HepG2 (cell line): ENCODE measurements around the gene NEAT1. TPM values are rescaled to one million over a fixed set of nuclear protein-coding genes. Genes with fewer than 3 reads are reported as not detected.

Experiments
- ADNP ChIP-seq: sonication (generic); formaldehyde crosslinking; IDR thresholded peaks from 2 replicates; pipeline ENCODE4 v1.4.0; 2020; ENCODE audit warnings: missing genetic modification reagents
- CEBPG ChIP-seq: IDR thresholded peaks from 2 replicates; pipeline ENCODE4 v1.6.1; 2016
- EZH2 ChIP-seq: conservative IDR thresholded peaks from 2 replicates; pipeline ENCODE4 v1.6.1; 2012; ENCODE audit warnings: mild to moderate bottlenecking, low read depth, low read length, moderate library complexity
- FOXA1 ChIP-seq, 2 experiments: fragments of 450-650 bp in 1 of 2; sonication (generic) in 1 of 2; formaldehyde crosslinking in 1 of 2; IDR thresholded peaks; 2 replicates each; pipeline versions ENCODE4 v1.4.0 to v1.6.1; 2016 to 2020; ENCODE audit warnings: missing genetic modification reagents in 1 of 2
- HNRNPK ChIP-seq: fragments of 200-400 bp; formaldehyde crosslinking; IDR thresholded peaks from 2 replicates; pipeline ENCODE4 v1.6.1; 2018; ENCODE audit warnings: low read length, low read depth, moderate library complexity, mild to moderate bottlenecking; ENCODE audit not compliant: poor library complexity, severe bottlenecking
- HNRNPL ChIP-seq: fragments of 200-400 bp; formaldehyde crosslinking; IDR thresholded peaks from 2 replicates; pipeline ENCODE4 v1.6.1; 2017; ENCODE audit warnings: mild to moderate bottlenecking, low read depth, low read length
- JUNB ChIP-seq: sonication (generic); formaldehyde crosslinking; IDR thresholded peaks from 2 replicates; pipeline ENCODE4 v1.8.0; 2022; ENCODE audit warnings: missing genetic modification reagents, mild to moderate bottlenecking, borderline replicate concordance
- KLF15 ChIP-seq: sonication (generic); formaldehyde crosslinking; IDR thresholded peaks from 2 replicates; pipeline ENCODE4 v1.8.1; 2023; ENCODE audit warnings: borderline replicate concordance, mild to moderate bottlenecking, inconsistent platforms, missing genetic modification reagents, mixed read lengths
- MTF2 ChIP-seq: sonication (generic); formaldehyde crosslinking; IDR thresholded peaks from 2 replicates; pipeline ENCODE4 v1.5.0; 2020; ENCODE audit warnings: missing genetic modification reagents, borderline replicate concordance
- POLR2AphosphoS5 ChIP-seq: IDR thresholded peaks from 2 replicates; pipeline ENCODE4 v1.6.1; 2012; ENCODE audit warnings: low read depth, low read length
- POLR2G ChIP-seq: fragments of 200-400 bp; formaldehyde crosslinking; IDR thresholded peaks from 2 replicates; pipeline ENCODE4 v1.6.1; 2018; ENCODE audit warnings: mild to moderate bottlenecking, low read depth, low read length, moderate library complexity
- RARG ChIP-seq: sonication (generic); formaldehyde crosslinking; IDR thresholded peaks from 2 replicates; pipeline ENCODE4 v1.4.0; 2020; ENCODE audit warnings: low read depth, mild to moderate bottlenecking, missing genetic modification reagents
- SMAD1 ChIP-seq: sonication (generic); formaldehyde crosslinking; IDR thresholded peaks from 2 replicates; pipeline ENCODE4 v1.4.0; 2020; ENCODE audit warnings: missing genetic modification reagents, low read depth, mild to moderate bottlenecking, borderline replicate concordance
- TCF12 ChIP-seq, 2 experiments: fragments of 450-650 bp in 1 of 2; sonication (generic) in 1 of 2; formaldehyde crosslinking in 1 of 2; IDR thresholded peaks; 2 replicates each; pipeline versions ENCODE4 v1.6.1 to v1.8.0; 2017 to 2022; ENCODE audit warnings: antibody characterized with exemption in 1 of 2, mild to moderate bottlenecking in 1 of 2, missing genetic modification reagents in 1 of 2, moderate library complexity in 1 of 2
- ZFP90 ChIP-seq: sonication (generic); formaldehyde crosslinking; IDR thresholded peaks from 2 replicates; pipeline ENCODE4 v1.8.0; 2022; ENCODE audit warnings: missing genetic modification reagents, mild to moderate bottlenecking, inconsistent platforms, borderline replicate concordance
- ZFX ChIP-seq: sonication (generic); formaldehyde crosslinking; IDR thresholded peaks from 2 replicates; pipeline ENCODE4 v1.4.0; 2020; ENCODE audit warnings: mild to moderate bottlenecking, low read depth, missing genetic modification reagents, moderate library complexity
- ZNF205 ChIP-seq: IDR thresholded peaks from 2 replicates; pipeline ENCODE4 v1.6.1; 2018; ENCODE audit warnings: missing biosample characterization, missing genetic modification reagents
- ZNF224 ChIP-seq: sonication (generic); formaldehyde crosslinking; IDR thresholded peaks from 2 replicates; pipeline ENCODE4 v1.5.0; 2020; ENCODE audit warnings: mild to moderate bottlenecking, missing genetic modification reagents
- ZNF251 ChIP-seq: sonication (generic); formaldehyde crosslinking; IDR thresholded peaks from 2 replicates; pipeline ENCODE4 v1.9.0; 2021; ENCODE audit warnings: mild to moderate bottlenecking, missing genetic modification reagents
- ZNF496 ChIP-seq: sonication (generic); formaldehyde crosslinking; IDR thresholded peaks from 2 replicates; pipeline ENCODE4 v1.8.1; 2023; ENCODE audit warnings: mild to moderate bottlenecking, moderate library complexity, missing genetic modification reagents; ENCODE audit not compliant: insufficient replicate concordance
- polyA plus RNA-seq, 8 experiments: library from polyadenylated mRNA; depleted of rRNA in 3 of 8; stranded (reverse) in 7 of 8; unstranded in 1 of 8; fragments of >200 nt; fragmentation: Illumina TruSeq in 4 of 8; extraction: Trizol in 4 of 8; gene quantifications; 2 replicates each; pipeline versions ENCODE4 v1.2.1 to v1.2.3, GENCODE V29; 2011 to 2016; ENCODE audit warnings: low read depth in 4 of 8, missing spikeins in 1 of 8, mixed read lengths in 1 of 8; ENCODE audit not compliant: insufficient read depth in 1 of 8
- total RNA-seq, 5 experiments: library from RNA; depleted of rRNA; stranded (reverse); fragments of >200 nt; fragmentation: Illumina TruSeq; extraction: Trizol; gene quantifications; 2 replicates each; pipeline ENCODE4 v1.2.3, GENCODE V29; 2016; ENCODE audit warnings: low read depth in 1 of 5
- TF ChIP-seq, protein P1 (sequence below): sonication (generic); formaldehyde crosslinking; IDR thresholded peaks from 2 replicates; pipeline ENCODE4 v1.4.0; 2020; ENCODE audit warnings: missing genetic modification reagents, mild to moderate bottlenecking, borderline replicate concordance
- TF ChIP-seq, protein P2 (sequence below): sonication (generic); formaldehyde crosslinking; IDR thresholded peaks from 2 replicates; pipeline ENCODE4 v1.4.0; 2020; ENCODE audit warnings: missing genetic modification reagents
- TF ChIP-seq, protein P3 (sequence below): sonication (generic); formaldehyde crosslinking; IDR thresholded peaks from 2 replicates; pipeline ENCODE4 v1.5.1; 2020; ENCODE audit warnings: missing genetic modification reagents, mild to moderate bottlenecking, borderline replicate concordance

NEAT1 gene
- total and polyA plus RNA-seq, 2 of the 13 experiments (the other 11 are each of a cell fraction or from before 2014, with no cell fraction given): 20.5 to 41.2 TPM

DNA sequence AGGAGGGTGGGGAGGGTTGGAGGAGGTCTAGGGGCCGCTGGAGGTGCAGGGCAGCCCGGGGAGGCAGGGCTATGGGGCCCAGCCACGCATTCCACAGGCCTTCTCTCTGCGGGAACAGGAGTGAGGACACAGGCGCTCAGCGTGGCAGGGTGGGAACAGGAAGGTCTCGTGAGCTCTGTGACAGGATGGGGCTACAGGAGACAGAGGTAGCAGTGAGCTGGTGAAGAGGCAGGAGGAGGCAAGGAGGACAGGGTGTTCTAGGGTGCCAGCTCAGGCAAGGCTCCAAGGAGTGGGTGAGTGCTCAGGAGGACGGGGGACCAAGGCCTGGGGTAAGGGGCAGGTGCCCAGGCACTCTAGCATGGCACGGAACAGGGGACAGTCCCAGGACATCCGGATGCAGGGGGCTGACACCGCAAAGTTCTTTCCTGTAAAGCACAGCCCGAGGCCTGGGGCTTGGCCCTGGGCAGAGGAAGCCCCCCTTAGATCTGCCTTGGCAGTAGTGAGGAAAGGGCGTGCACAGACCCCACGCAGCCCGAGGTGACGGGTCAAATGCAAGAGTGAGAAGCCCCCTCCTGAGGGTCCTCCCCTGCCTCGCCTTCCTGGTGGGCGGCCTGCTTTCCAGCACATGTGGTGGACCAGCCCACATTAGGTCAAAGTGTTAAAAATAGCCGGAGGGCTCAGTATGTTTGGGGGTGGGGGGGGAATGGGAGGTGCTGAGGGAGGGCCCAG, 4.7 kb upstream of the NEAT1 start (continued):
- TF ChIP-seq, protein P1, sequence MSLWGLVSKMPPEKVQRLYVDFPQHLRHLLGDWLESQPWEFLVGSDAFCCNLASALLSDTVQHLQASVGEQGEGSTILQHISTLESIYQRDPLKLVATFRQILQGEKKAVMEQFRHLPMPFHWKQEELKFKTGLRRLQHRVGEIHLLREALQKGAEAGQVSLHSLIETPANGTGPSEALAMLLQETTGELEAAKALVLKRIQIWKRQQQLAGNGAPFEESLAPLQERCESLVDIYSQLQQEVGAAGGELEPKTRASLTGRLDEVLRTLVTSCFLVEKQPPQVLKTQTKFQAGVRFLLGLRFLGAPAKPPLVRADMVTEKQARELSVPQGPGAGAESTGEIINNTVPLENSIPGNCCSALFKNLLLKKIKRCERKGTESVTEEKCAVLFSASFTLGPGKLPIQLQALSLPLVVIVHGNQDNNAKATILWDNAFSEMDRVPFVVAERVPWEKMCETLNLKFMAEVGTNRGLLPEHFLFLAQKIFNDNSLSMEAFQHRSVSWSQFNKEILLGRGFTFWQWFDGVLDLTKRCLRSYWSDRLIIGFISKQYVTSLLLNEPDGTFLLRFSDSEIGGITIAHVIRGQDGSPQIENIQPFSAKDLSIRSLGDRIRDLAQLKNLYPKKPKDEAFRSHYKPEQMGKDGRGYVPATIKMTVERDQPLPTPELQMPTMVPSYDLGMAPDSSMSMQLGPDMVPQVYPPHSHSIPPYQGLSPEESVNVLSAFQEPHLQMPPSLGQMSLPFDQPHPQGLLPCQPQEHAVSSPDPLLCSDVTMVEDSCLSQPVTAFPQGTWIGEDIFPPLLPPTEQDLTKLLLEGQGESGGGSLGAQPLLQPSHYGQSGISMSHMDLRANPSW (CRISPR knock-in tag): no peak
- TF ChIP-seq HNRNPL: 0 out of 2 replicates have a peak, but pooled peaks have one; percentile 6
- TF ChIP-seq, protein P2, sequence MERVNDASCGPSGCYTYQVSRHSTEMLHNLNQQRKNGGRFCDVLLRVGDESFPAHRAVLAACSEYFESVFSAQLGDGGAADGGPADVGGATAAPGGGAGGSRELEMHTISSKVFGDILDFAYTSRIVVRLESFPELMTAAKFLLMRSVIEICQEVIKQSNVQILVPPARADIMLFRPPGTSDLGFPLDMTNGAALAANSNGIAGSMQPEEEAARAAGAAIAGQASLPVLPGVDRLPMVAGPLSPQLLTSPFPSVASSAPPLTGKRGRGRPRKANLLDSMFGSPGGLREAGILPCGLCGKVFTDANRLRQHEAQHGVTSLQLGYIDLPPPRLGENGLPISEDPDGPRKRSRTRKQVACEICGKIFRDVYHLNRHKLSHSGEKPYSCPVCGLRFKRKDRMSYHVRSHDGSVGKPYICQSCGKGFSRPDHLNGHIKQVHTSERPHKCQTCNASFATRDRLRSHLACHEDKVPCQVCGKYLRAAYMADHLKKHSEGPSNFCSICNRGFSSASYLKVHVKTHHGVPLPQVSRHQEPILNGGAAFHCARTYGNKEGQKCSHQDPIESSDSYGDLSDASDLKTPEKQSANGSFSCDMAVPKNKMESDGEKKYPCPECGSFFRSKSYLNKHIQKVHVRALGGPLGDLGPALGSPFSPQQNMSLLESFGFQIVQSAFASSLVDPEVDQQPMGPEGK: peak; percentile 30; the same call in 1 of the 2 replicates
- no peak for TF ChIP-seq RARG (CRISPR knock-in tag)
- no peak for TF ChIP-seq FOXA1 (IDR thresholded peaks at IDR 0.05)
- no peak for TF ChIP-seq FOXA1 (CRISPR knock-in tag; IDR thresholded peaks at IDR 0.05)
- TF ChIP-seq, protein P3, sequence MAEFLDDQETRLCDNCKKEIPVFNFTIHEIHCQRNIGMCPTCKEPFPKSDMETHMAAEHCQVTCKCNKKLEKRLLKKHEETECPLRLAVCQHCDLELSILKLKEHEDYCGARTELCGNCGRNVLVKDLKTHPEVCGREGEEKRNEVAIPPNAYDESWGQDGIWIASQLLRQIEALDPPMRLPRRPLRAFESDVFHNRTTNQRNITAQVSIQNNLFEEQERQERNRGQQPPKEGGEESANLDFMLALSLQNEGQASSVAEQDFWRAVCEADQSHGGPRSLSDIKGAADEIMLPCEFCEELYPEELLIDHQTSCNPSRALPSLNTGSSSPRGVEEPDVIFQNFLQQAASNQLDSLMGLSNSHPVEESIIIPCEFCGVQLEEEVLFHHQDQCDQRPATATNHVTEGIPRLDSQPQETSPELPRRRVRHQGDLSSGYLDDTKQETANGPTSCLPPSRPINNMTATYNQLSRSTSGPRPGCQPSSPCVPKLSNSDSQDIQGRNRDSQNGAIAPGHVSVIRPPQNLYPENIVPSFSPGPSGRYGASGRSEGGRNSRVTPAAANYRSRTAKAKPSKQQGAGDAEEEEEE (CRISPR knock-in tag): no peak
- no peak for TF ChIP-seq ADNP (CRISPR knock-in tag)
- 0 out of 2 replicates have a peak, but pooled peaks have one; percentile 62 for TF ChIP-seq ZNF251 (CRISPR knock-in tag)
- no peak for TF ChIP-seq ZNF496 (CRISPR knock-in tag)
- TF ChIP-seq KLF15 (CRISPR knock-in tag): no peak
- TF ChIP-seq POLR2G: 0 out of 2 replicates have a peak, but pooled peaks have one; percentile 33
- no peak for TF ChIP-seq TCF12 (IDR thresholded peaks at IDR 0.05)
- no peak for TF ChIP-seq TCF12 (CRISPR knock-in tag; IDR thresholded peaks at IDR 0.05)
- peak; percentile 69; the same call in 1 of the 2 replicates for TF ChIP-seq ZFX (CRISPR knock-in tag)
- 0 out of 2 replicates have a peak, but pooled peaks have one; percentile 49 for TF ChIP-seq SMAD1 (CRISPR knock-in tag)
- no peak for TF ChIP-seq ZNF205 (CRISPR knock-in tag)
- TF ChIP-seq MTF2 (CRISPR knock-in tag): no peak
- no peak for TF ChIP-seq POLR2AphosphoS5
- TF ChIP-seq JUNB (CRISPR knock-in tag): no peak
- no peak for TF ChIP-seq ZFP90
- TF ChIP-seq EZH2: no peak
- no peak for TF ChIP-seq ZNF224 (CRISPR knock-in tag)
- no peak for TF ChIP-seq CEBPG (CRISPR knock-in tag)
- TF ChIP-seq HNRNPK: peak; percentile 9
